ENCODE data around the gene KRT13.

The KRT13 gene

GRCh38 chr17:41535764-41536481, 30.5 kb upstream of the KRT13 start:
- Histone ChIP-seq H4K20me1 (ENCODE audit: insufficient read depth, low read length) (no peaks in the 10 kb centered on the region), H3K36me3 (ENCODE audit: insufficient read depth, low read length) (no peaks in the 10 kb centered on the region), H3K27me3 (ENCODE audit: insufficient read depth, low read length) (peaks cover 6% of the 10 kb centered on the region; the same call in 1 of the 2 replicates), H3K27ac (ENCODE audit: low read depth, low read length, poor library complexity, severe bottlenecking) (no peak overlapping the region), H3K9me3 (ENCODE audit: low read length) (no peaks in the 10 kb centered on the region), H3K79me2 (ENCODE audit: insufficient read depth, low read length) (no peaks in the 10 kb centered on the region), H3K4me2 (ENCODE audit: low read length) (no peak overlapping the region), H3K9ac (ENCODE audit: low read length) (no peak overlapping the region), H3K4me3 (ENCODE audit: low read depth, low read length, poor library complexity, severe bottlenecking) (no peak overlapping the region), H3K4me1 (ENCODE audit: insufficient read depth, low read length, severe bottlenecking) (no peaks in the 10 kb centered on the region), H3F3A (ENCODE audit: insufficient read depth, low read length) (no peaks in the 10 kb centered on the region), H3K9me2 (ENCODE audit: low read depth, low read length) (no peaks in the 10 kb centered on the region), H2AFZ (ENCODE audit: low read length) (no peak overlapping the region)
- no peak for TF ChIP-seq CTCF (IDR thresholded peaks at IDR 0.05; ENCODE audit: low read length)

GRCh38 chr17:41534899-41535546, 29.6 kb upstream of the KRT13 start:
- no peak overlapping the region for H3K4me3 ChIP-seq (ENCODE audit: low read depth, low read length, poor library complexity, severe bottlenecking)
- H3K27ac ChIP-seq (ENCODE audit: low read depth, low read length, poor library complexity, severe bottlenecking): no peak overlapping the region
- H3K9me3 ChIP-seq (ENCODE audit: low read length): no peaks in the 10 kb centered on the region
- peaks cover 6% of the 10 kb centered on the region; the same call in 1 of the 2 replicates for H3K27me3 ChIP-seq (ENCODE audit: insufficient read depth, low read length)
- no peaks in the 10 kb centered on the region for H3F3A ChIP-seq (ENCODE audit: insufficient read depth, low read length)
- H3K79me2 ChIP-seq (ENCODE audit: insufficient read depth, low read length): no peaks in the 10 kb centered on the region
- H4K20me1 ChIP-seq (ENCODE audit: insufficient read depth, low read length): no peaks in the 10 kb centered on the region
- no peak for TF ChIP-seq EZH2 (IDR thresholded peaks at IDR 0.05; ENCODE audit: borderline replicate concordance, low read length)
- TF ChIP-seq CTCF (IDR thresholded peaks at IDR 0.05; ENCODE audit: low read length): no peak
- no peaks in the 10 kb centered on the region for H3K9me2 ChIP-seq (ENCODE audit: low read depth, low read length)
- no peaks in the 10 kb centered on the region for H3K4me1 ChIP-seq (ENCODE audit: insufficient read depth, low read length, severe bottlenecking)
- H3K36me3 ChIP-seq (ENCODE audit: insufficient read depth, low read length): no peaks in the 10 kb centered on the region
- H3K4me2 ChIP-seq (ENCODE audit: low read length): no peak overlapping the region
- no peak overlapping the region for H3K9ac ChIP-seq (ENCODE audit: low read length)
- H2AFZ ChIP-seq (ENCODE audit: low read length): no peak overlapping the region

- no peak overlapping the region for H3K4me2 ChIP-seq (ENCODE audit: low read length)
- no peak overlapping the region for H3K27ac ChIP-seq (ENCODE audit: low read depth, low read length, poor library complexity, severe bottlenecking)
- no peaks in the 10 kb centered on the region for H3K4me1 ChIP-seq (ENCODE audit: insufficient read depth, low read length, severe bottlenecking)
- no peak for TF ChIP-seq CTCF (IDR thresholded peaks at IDR 0.05; ENCODE audit: low read length)
- TF ChIP-seq EZH2 (IDR thresholded peaks at IDR 0.05; ENCODE audit: borderline replicate concordance, low read length): no peak
- no peaks in the 10 kb centered on the region for H3F3A ChIP-seq (ENCODE audit: insufficient read depth, low read length)
- no peaks in the 10 kb centered on the region for H3K9me2 ChIP-seq (ENCODE audit: low read depth, low read length)
- H3K4me3 ChIP-seq (ENCODE audit: low read depth, low read length, poor library complexity, severe bottlenecking): no peak overlapping the region
- H2AFZ ChIP-seq (ENCODE audit: low read length): no peak overlapping the region
- H3K9ac ChIP-seq (ENCODE audit: low read length): no peak overlapping the region
- no peaks in the 10 kb centered on the region for H3K79me2 ChIP-seq (ENCODE audit: insufficient read depth, low read length)
- no peaks in the 10 kb centered on the region for H3K36me3 ChIP-seq (ENCODE audit: insufficient read depth, low read length)
- no peaks in the 10 kb centered on the region for H3K9me3 ChIP-seq (ENCODE audit: low read length)
- H4K20me1 ChIP-seq (ENCODE audit: insufficient read depth, low read length): no peaks in the 10 kb centered on the region
- H3K27me3 ChIP-seq (ENCODE audit: insufficient read depth, low read length): peaks cover 6% of the 10 kb centered on the region; the same call in 1 of the 2 replicates
These were observed 28.2 kb upstream of the KRT13 start for GRCh38 chr17:41533613-41534012.

Measured in OCI-LY1 (cell line).